Measurements from ENCODE around the gene LPCAT3. TPM values are rescaled to one million over a fixed set of nuclear protein-coding genes. Genes with fewer than 3 reads are reported as not detected.

The LPCAT3 gene
- total and polyA plus RNA-seq, 2 of the 13 experiments (the other 11 are each of a cell fraction or from before 2014, with no cell fraction given): 44.5 to 64.3 TPM

DNA sequence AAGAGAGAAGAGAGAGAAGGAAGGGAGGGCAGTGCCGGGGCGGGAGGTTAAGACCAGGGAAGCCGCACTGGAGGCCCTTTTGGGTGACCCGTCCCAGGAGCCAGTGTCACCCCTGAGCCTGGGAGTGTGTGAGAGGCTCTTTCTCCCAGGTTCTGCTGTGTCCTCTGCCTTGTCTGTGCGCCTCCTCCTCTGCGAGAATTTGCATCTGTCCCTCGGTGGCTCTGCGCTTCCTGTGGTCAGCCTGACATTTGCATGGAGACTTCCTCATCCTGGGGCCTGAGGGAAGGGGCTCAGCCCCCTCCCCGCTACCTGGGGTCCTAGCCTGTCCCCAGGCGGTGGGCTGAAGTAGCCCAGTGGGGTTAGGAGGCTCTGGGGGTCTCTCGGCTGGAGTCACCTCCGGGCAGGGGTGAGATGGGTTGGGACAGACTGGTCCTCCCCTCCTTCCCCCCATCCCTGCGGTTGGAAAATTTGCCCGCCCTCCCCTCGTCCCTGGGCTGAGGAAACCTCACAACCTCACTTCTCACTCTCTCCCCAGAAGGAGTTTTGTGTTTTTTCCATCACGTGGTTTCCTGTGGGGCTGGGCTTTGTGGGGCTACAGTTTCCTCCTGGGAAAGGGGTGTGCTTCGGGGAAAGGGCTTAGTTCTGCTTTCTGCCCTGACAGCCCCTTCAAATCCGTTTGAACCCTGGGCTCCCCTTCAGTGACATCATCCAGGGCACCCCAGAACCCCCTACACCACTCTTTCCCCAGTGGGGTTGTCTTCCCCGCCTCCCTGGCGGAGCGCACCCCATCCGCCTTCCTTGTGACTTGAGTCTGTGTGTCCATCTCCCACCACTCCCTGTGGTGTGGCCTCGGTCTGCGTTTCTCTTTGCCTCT, 64.6 kb downstream of the LPCAT3 start:
- no peaks in the 10 kb centered on the region for H3K79me2 ChIP-seq (ENCODE audit: insufficient read depth, low read length)
- FAIRE-seq (no peak), ATAC-seq (no peak), DNase-seq (ENCODE audit: low spot score) (no peak)
- H3K4me2 ChIP-seq (ENCODE audit: low read depth, low read length): no peak overlapping the region
- peaks cover 5% of the 10 kb centered on the region; the same call in 1 of the 2 replicates for H3K4me1 ChIP-seq (ENCODE audit: insufficient read depth, low read length)
- no TSS peak for BruUV-seq (replicated peaks)
- H3K27me3 ChIP-seq (ENCODE audit: control insufficient read depth in 1 of 2, insufficient read depth in 2 of 2, low read length in 2 of 2): no peaks in the 10 kb centered on the region
- POLR2A ChIA-PET: interaction anchor here (0.7 to 1.2 kb wide), 2 partner anchors 7 to 10 kb away, joined by 4 to 5 read pairs; partner anchors contain the start of genes C12orf57 and RNU7-1
- CTCF ChIA-PET (ENCODE audit: low intra/inter-chr PET ratio, low total read pairs): no interaction called here
- TF ChIP-seq KDM4B (CRISPR knock-in tag; IDR thresholded peaks at IDR 0.05) (no peak), ELF1 (CRISPR knock-in tag; IDR thresholded peaks at IDR 0.05) (no peak), CSRNP2 (CRISPR knock-in tag; conservative IDR thresholded peaks at IDR 0.05; ENCODE audit: low read depth) (no peak), RBFOX2 (IDR thresholded peaks at IDR 0.05; ENCODE audit: low read depth, low read length) (no peak), ZBTB46 (CRISPR knock-in tag; IDR thresholded peaks at IDR 0.05; ENCODE audit: borderline replicate concordance) (no peak), NR2F2 (IDR thresholded peaks at IDR 0.05; ENCODE audit: borderline replicate concordance, low read depth) (no peak), TRIM22 (IDR thresholded peaks at IDR 0.05) (no peak), CREB1 (IDR thresholded peaks at IDR 0.05) (no peak), CREB1 (CRISPR knock-in tag; IDR thresholded peaks at IDR 0.05) (no peak)
- TF ChIP-seq, protein P1, sequence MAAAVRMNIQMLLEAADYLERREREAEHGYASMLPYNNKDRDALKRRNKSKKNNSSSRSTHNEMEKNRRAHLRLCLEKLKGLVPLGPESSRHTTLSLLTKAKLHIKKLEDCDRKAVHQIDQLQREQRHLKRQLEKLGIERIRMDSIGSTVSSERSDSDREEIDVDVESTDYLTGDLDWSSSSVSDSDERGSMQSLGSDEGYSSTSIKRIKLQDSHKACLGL (CRISPR knock-in tag; IDR thresholded peaks at IDR 0.05): no peak
- TF ChIP-seq, protein P2, sequence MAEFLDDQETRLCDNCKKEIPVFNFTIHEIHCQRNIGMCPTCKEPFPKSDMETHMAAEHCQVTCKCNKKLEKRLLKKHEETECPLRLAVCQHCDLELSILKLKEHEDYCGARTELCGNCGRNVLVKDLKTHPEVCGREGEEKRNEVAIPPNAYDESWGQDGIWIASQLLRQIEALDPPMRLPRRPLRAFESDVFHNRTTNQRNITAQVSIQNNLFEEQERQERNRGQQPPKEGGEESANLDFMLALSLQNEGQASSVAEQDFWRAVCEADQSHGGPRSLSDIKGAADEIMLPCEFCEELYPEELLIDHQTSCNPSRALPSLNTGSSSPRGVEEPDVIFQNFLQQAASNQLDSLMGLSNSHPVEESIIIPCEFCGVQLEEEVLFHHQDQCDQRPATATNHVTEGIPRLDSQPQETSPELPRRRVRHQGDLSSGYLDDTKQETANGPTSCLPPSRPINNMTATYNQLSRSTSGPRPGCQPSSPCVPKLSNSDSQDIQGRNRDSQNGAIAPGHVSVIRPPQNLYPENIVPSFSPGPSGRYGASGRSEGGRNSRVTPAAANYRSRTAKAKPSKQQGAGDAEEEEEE (CRISPR knock-in tag; IDR thresholded peaks at IDR 0.05; ENCODE audit: borderline replicate concordance): no peak
- H2AFZ ChIP-seq (ENCODE audit: low read length): no peak overlapping the region
- H3K9ac ChIP-seq (ENCODE audit: insufficient read depth, low read depth, low read length): no peak overlapping the region
- WGBS (ENCODE audit: low lambda C conversion rate): 83% methylated on average over 21 of the region's 24 CpGs
- H3K4me3 ChIP-seq (replicated peaks in 1 of 3; ENCODE audit: insufficient read depth in 1 of 3, low read depth in 2 of 3, low read length in 3 of 3): no peak overlapping the region
- no peaks in the 10 kb centered on the region for H4K20me1 ChIP-seq (ENCODE audit: insufficient read depth, low read length)
- intact Hi-C loops (cut with micrococcal nuclease; ENCODE audit: unreplicated experiment) (no loop called here), in situ Hi-C loops (cut with HindIII; ENCODE audit: extremely low pct_ligation_motif_present, low pct_unique_long_range_greater_than_20kb) (no loop called here)
- no peak overlapping the region for H3K27ac ChIP-seq (ENCODE audit: extremely low read length, insufficient read depth, low read length)
- no peaks in the 10 kb centered on the region for H3K9me3 ChIP-seq (ENCODE audit: low read length)
- H3K36me3 ChIP-seq (replicated peaks in 1 of 2; ENCODE audit: control insufficient read depth in 1 of 2, insufficient read depth in 2 of 2, low read length in 2 of 2): no peaks in the 10 kb centered on the region; a peak in 1 of 5 replicates

Measured in HepG2 (cell line).